ENCODE results near the gene TBC1D1.

DNA sequence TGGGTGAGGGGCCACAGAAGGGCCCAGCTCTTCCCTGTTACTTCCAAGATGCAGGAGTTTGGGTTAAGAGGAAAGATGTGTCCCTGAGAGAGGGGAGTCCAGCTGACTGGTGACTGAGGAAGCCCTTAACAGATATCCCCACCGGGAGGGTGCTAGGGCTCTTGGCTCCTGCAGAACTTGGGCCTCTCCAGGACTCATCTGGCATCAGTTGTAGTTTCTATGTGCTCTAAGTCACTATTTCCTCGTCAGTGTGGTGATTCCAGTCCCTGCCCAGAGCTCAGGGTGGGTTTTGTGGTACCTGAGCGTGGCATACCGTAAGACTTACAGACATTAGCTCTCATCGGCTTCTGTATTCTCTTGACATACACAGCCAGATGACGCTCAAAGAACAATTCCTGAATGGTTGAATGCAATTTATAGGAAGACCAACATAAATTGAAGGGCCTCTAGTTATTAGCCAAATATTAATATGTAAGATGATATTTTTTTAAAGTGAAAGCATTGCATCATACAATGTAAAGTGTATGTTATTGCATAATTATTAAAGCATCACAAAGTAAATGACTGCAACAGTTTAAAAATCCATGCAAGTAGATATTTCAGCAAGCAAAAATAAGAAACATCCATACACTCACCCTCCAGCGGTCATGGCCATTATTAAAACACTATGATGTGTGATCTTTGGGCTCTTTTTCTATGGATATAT, 264.9 kb downstream of the TBC1D1 start:
- TF ChIP-seq, protein P1, sequence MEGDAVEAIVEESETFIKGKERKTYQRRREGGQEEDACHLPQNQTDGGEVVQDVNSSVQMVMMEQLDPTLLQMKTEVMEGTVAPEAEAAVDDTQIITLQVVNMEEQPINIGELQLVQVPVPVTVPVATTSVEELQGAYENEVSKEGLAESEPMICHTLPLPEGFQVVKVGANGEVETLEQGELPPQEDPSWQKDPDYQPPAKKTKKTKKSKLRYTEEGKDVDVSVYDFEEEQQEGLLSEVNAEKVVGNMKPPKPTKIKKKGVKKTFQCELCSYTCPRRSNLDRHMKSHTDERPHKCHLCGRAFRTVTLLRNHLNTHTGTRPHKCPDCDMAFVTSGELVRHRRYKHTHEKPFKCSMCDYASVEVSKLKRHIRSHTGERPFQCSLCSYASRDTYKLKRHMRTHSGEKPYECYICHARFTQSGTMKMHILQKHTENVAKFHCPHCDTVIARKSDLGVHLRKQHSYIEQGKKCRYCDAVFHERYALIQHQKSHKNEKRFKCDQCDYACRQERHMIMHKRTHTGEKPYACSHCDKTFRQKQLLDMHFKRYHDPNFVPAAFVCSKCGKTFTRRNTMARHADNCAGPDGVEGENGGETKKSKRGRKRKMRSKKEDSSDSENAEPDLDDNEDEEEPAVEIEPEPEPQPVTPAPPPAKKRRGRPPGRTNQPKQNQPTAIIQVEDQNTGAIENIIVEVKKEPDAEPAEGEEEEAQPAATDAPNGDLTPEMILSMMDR (IDR thresholded peaks at IDR 0.05; ENCODE audit: low read depth, low read length, poor library complexity, severe bottlenecking) = no peak
- TF ChIP-seq EZH2phosphoT487 (IDR thresholded peaks at IDR 0.05; ENCODE audit: borderline replicate concordance, low read length) = no peak

All from DOHH2 (cell line).